ENCODE measurements around the gene OGFOD1.

DNA sequence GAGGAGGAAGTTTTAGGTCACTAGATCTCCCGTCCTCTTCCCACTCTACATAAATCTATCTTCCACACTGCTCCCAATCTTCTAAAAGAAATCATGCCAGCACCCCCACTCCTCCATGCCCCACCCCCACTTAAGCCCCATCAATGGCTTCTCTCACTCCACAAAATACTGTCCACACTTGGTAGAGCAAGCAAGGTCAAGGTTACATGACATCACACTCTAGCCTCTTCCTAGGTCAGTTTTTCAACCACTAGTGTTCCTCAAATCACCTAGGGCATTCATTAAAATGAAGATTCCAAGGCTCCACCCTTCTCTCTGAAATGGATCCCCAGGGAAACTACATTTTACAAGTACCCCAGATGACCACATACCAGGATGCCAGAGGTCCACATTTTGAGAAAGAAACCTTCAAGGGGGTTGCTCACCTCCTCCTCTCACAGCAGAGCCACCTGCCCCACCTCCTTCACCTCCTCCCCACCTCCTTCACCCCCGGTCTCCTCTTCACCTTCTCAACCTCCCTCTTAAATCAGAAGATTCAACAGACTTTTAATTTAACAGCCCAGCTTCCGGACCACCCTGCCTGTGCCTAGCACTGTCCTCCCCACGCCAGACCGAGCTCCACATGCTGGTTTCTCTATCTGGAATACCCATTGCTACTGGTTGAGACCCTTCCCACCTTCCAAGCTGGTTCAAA lies 29.2 kb upstream of the OGFOD1 start:
- TF ChIP-seq SUZ12 (IDR thresholded peaks at IDR 0.05) (no peak), BHLHE40 (IDR thresholded peaks at IDR 0.05; ENCODE audit: borderline replicate concordance) (no peak), ZNF384 (IDR thresholded peaks at IDR 0.05) (no peak), FOXM1 (IDR thresholded peaks at IDR 0.05; ENCODE audit: borderline replicate concordance) (no peak), TARDBP (IDR thresholded peaks at IDR 0.05) (no peak), HDGF (IDR thresholded peaks at IDR 0.05; ENCODE audit: borderline replicate concordance) (no peak), NFRKB (IDR thresholded peaks at IDR 0.05) (no peak), L3MBTL2 (conservative IDR thresholded peaks at IDR 0.05) (no peak), FOXK2 (IDR thresholded peaks at IDR 0.05) (no peak), SP1 (IDR thresholded peaks at IDR 0.05) (no peak), ELF4 (IDR thresholded peaks at IDR 0.05) (no peak), ARNT (IDR thresholded peaks at IDR 0.05) (no peak)
- TF ChIP-seq, protein P1, sequence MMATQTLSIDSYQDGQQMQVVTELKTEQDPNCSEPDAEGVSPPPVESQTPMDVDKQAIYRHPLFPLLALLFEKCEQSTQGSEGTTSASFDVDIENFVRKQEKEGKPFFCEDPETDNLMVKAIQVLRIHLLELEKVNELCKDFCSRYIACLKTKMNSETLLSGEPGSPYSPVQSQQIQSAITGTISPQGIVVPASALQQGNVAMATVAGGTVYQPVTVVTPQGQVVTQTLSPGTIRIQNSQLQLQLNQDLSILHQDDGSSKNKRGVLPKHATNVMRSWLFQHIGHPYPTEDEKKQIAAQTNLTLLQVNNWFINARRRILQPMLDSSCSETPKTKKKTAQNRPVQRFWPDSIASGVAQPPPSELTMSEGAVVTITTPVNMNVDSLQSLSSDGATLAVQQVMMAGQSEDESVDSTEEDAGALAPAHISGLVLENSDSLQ (IDR thresholded peaks at IDR 0.05) = no peak

Data from HEK293T (cell line).